Endodermal cell (in vitro differentiated cells): ENCODE data around the gene CCNJL. TPM values are rescaled to one million over a fixed set of nuclear protein-coding genes. Genes with fewer than 3 reads are reported as not detected.

Experiments used
- DNase-seq: peaks from one replicate; pipeline ENCODE4 v3.0.0-alpha.2; 2017
- H3K27ac ChIP-seq: 2 replicates; pipeline ENCODE4 v1.5.1; 2013; ENCODE audit warnings: mild to moderate bottlenecking, low read depth, low read length, moderate library complexity
- H3K27me3 ChIP-seq: 2 replicates; pipeline ENCODE4 v1.6.1; 2013; ENCODE audit warnings: mild to moderate bottlenecking, low read length, moderate library complexity; ENCODE audit not compliant: insufficient read depth, control insufficient read depth, poor library complexity, severe bottlenecking
- H3K36me3 ChIP-seq: 2 replicates; pipeline ENCODE4 v1.7.0; 2013; ENCODE audit warnings: mild to moderate bottlenecking, low read length, moderate library complexity; ENCODE audit not compliant: control insufficient read depth, insufficient read depth
- H3K4me1 ChIP-seq: one replicate; pipeline ENCODE4 v1.7.0; 2013; ENCODE audit warnings: low read length; ENCODE audit not compliant: control insufficient read depth, insufficient read depth
- H3K4me3 ChIP-seq: 2 replicates; pipeline ENCODE4 v1.5.1; 2013; ENCODE audit warnings: mild to moderate bottlenecking, low read length, moderate library complexity
- H3K9ac ChIP-seq: 2 replicates; pipeline ENCODE4 v1.6.1; 2013; ENCODE audit warnings: mild to moderate bottlenecking, low read length, moderate library complexity; ENCODE audit not compliant: poor library complexity, severe bottlenecking; ENCODE audit errors: extremely low read depth
- H3K9me3 ChIP-seq: 2 replicates; pipeline ENCODE4 v1.6.1; 2013; ENCODE audit warnings: mild to moderate bottlenecking, low read length, moderate library complexity; ENCODE audit not compliant: control insufficient read depth
- H3K27ac Mint-ChIP-seq: 2 replicates; pipeline ENCODE4 v1.8.0; 2020; ENCODE audit warnings: mixed read lengths
- H3K27me3 Mint-ChIP-seq: 2 replicates; pipeline ENCODE4 v1.8.0; 2021; ENCODE audit warnings: mild to moderate bottlenecking, mixed read lengths; ENCODE audit not compliant: insufficient read depth
- H3K36me3 Mint-ChIP-seq: 2 replicates; pipeline ENCODE4 v1.8.0; 2020; ENCODE audit warnings: low read depth, mixed read lengths
- H3K4me1 Mint-ChIP-seq: 2 replicates; pipeline ENCODE4 v1.8.0; 2020; ENCODE audit warnings: mixed read lengths
- H3K4me3 Mint-ChIP-seq: 2 replicates; pipeline ENCODE4 v1.8.0; 2020; ENCODE audit warnings: mild to moderate bottlenecking, moderate library complexity, mixed read lengths
- H3K9me3 Mint-ChIP-seq: 2 replicates; pipeline ENCODE4 v1.8.0; 2020; ENCODE audit warnings: mild to moderate bottlenecking, mixed read lengths
- WGBS, 2 experiments: methylation state at CpG; one replicate each; pipeline versions ENCODE4 v1.1.5 to v1.1.7; 2013; ENCODE audit warnings: missing lambda C conversion rate in 2 of 2, mixed read lengths in 1 of 2; ENCODE audit not compliant: insufficient coverage in 1 of 2, insufficient read length in 1 of 2; 5-methylcytosine and 5-hydroxymethylcytosine counted together
- total RNA-seq, 2 donors: library from RNA; stranded (reverse); fragmentation: NEBNext Ultra II Directional in 1 of 2; extraction: Animal tissue kit (Norgen Biotek cat#: 25700) in 1 of 2; gene quantifications; 2 replicates in 1 of 2; 3 replicates in 1 of 2; pipeline ENCODE4 v1.2.1, GENCODE V29; 2021
- TF ChIP-seq, protein P1 (sequence below): fragments of 200-600 bp; sonication (generic); conservative IDR thresholded peaks from 2 replicates; pipeline ENCODE4 v1.5.0; 2021; ENCODE audit warnings: antibody characterized with exemption, mild to moderate bottlenecking

CCNJL gene
- total RNA-seq, 2 donors from 2014 or later = 14.1 to 18.7 TPM

DNA sequence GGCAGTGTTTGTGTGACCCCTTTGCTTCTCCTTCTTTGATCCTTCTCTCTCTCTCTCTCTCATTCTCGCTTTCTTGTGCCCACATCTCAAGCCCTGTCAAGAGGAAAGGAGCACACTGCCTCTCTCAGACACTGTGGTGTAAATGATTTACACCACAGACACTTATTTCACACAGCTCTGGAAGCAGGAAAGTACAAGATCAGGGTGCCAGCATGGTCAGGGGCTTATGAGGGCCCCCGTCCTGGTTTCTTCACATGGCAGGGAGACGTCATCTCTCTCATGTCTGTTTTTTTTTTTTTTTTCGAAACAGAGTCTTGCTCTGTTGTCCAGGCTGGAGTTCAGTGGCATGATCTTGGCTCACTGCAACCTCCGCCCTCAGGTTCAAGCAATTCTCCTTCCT, 76.6 kb downstream of the CCNJL start:
- Histone ChIP-seq H3K9me3 (peaks cover 7% of the 10 kb centered on the region), H3K9ac (no peak overlapping the region), H3K4me3 (no peak overlapping the region), H3K27me3 (no peaks in the 10 kb centered on the region), H3K27ac (no peak overlapping the region), H3K4me1 (peaks cover 4% of the 10 kb centered on the region), H3K36me3 (no peaks in the 10 kb centered on the region)
- Mint-ChIP-seq H3K27me3 (no peaks in the 10 kb centered on the region), H3K27ac (no peak overlapping the region), H3K4me1 (peaks cover 11% of the 10 kb centered on the region), H3K36me3 (no peaks in the 10 kb centered on the region), H3K4me3 (no peak overlapping the region), H3K9me3 (peaks cover 4% of the 10 kb centered on the region)
- no peak for DNase-seq
- WGBS, 2 experiments = 80 to 89% methylated on average over 5 of the region's 5 CpGs
- TF ChIP-seq, protein P1, sequence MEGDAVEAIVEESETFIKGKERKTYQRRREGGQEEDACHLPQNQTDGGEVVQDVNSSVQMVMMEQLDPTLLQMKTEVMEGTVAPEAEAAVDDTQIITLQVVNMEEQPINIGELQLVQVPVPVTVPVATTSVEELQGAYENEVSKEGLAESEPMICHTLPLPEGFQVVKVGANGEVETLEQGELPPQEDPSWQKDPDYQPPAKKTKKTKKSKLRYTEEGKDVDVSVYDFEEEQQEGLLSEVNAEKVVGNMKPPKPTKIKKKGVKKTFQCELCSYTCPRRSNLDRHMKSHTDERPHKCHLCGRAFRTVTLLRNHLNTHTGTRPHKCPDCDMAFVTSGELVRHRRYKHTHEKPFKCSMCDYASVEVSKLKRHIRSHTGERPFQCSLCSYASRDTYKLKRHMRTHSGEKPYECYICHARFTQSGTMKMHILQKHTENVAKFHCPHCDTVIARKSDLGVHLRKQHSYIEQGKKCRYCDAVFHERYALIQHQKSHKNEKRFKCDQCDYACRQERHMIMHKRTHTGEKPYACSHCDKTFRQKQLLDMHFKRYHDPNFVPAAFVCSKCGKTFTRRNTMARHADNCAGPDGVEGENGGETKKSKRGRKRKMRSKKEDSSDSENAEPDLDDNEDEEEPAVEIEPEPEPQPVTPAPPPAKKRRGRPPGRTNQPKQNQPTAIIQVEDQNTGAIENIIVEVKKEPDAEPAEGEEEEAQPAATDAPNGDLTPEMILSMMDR = no peak

DNA sequence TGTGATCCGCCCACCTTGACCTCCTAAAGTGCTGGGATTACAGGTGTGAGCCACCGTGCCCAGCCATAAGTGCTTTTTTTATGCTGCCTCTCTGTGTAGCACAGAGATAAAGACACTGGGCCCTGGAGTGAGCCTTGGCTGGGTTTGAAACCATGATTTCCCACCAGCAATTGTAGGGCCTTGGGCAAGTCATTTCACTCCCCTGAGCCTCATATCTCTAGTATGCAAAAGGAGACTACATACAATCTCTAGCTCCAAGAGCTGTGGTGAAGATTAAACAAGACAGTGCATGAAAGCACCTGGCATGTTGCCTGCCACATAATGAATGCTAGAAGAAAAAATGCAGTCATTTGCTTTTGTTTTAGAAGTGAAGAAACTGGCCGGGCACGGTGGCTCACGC, 79.1 kb downstream of the CCNJL start:
- peaks cover 4% of the 10 kb centered on the region for H3K9me3 Mint-ChIP-seq
- no peak overlapping the region for H3K27ac Mint-ChIP-seq
- H3K36me3 Mint-ChIP-seq = no peaks in the 10 kb centered on the region
- Histone ChIP-seq H3K27me3 (no peaks in the 10 kb centered on the region), H3K27ac (no peak overlapping the region), H3K9me3 (peaks cover 7% of the 10 kb centered on the region), H3K36me3 (no peaks in the 10 kb centered on the region), H3K4me1 (no peaks in the 10 kb centered on the region), H3K9ac (no peak overlapping the region), H3K4me3 (no peak overlapping the region)
- no peak for DNase-seq
- no peak overlapping the region for H3K4me3 Mint-ChIP-seq
- TF ChIP-seq, protein P1 = no peak
- WGBS, 2 experiments = 93 to 98% methylated on average over 4 to 5 of the region's 5 CpGs
- peaks cover 2% of the 10 kb centered on the region for H3K4me1 Mint-ChIP-seq
- no peaks in the 10 kb centered on the region for H3K27me3 Mint-ChIP-seq

DNA sequence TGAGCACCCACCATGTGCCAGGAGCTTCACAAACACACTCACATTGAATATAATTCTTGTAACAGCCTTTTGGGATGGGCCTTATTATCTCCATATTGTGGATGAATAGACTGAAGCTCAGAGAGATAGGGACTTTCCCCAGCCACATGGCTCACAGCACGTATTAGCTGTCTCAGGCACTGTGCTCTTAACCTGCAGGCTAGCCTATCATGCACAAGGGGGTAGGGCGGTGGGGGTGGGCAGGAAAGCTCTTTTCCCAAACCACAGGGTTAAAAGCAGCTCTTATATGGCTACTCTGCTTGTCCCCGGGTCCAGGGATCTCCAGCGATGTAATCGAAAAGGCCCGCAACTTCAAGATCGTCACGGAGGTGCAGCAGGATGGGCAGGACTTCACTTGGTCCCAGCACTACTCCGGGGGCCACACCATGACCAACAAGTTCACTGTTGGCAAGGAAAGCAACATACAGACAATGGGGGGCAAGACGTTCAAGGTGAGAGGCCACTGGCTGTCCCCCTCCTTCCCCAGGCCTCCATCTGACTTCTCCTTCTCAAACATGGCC, 80.5 kb downstream of the CCNJL start:
- H3K27me3 ChIP-seq = no peaks in the 10 kb centered on the region
- no peak overlapping the region for H3K9ac ChIP-seq
- TF ChIP-seq, protein P1 = no peak
- H3K4me1 Mint-ChIP-seq = no peaks in the 10 kb centered on the region
- H3K4me1 ChIP-seq = no peaks in the 10 kb centered on the region
- H3K36me3 Mint-ChIP-seq = no peaks in the 10 kb centered on the region
- peaks cover 4% of the 10 kb centered on the region for H3K9me3 Mint-ChIP-seq
- 83 to 84% methylated on average over 9 to 10 of the region's 10 CpGs for WGBS, 2 experiments
- no peak for DNase-seq
- no peaks in the 10 kb centered on the region for H3K36me3 ChIP-seq
- no peak overlapping the region for H3K4me3 ChIP-seq
- H3K27ac ChIP-seq = no peak overlapping the region
- H3K9me3 ChIP-seq = peaks cover 7% of the 10 kb centered on the region
- no peak overlapping the region for H3K27ac Mint-ChIP-seq
- no peak overlapping the region for H3K4me3 Mint-ChIP-seq
- no peaks in the 10 kb centered on the region for H3K27me3 Mint-ChIP-seq
